Measurements from ENCODE around the gene FCN2.

FCN2 gene

DNA sequence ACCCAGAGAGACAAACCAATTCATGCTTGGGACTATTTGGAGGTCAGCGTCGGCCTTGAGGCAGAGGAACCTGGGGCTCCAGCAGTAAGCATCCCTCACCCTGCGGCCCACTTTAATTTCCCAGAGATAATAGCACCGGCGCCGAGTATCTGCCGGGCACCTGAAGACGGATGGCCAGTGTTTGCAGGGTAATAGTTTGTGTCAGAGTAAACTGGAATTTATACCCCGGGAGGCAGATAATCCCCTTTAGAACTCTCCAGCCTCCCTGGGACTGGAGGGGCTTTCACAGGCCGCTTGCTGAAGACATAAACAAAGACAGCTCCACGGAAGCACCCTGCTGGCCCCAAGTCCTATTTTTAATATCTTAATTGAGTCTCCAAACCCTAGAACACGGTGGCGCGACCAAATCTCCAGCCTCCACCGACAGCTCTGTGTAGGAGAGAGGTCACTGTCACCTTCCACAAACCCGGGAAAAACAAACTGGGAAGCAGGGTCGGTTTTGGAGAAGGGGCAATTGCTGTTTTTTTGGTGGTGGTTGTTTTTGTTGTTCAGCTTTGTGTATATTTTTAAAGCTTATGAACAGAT lies 54.5 kb downstream of the FCN2 start:
- no peak for DNase-seq

DNA sequence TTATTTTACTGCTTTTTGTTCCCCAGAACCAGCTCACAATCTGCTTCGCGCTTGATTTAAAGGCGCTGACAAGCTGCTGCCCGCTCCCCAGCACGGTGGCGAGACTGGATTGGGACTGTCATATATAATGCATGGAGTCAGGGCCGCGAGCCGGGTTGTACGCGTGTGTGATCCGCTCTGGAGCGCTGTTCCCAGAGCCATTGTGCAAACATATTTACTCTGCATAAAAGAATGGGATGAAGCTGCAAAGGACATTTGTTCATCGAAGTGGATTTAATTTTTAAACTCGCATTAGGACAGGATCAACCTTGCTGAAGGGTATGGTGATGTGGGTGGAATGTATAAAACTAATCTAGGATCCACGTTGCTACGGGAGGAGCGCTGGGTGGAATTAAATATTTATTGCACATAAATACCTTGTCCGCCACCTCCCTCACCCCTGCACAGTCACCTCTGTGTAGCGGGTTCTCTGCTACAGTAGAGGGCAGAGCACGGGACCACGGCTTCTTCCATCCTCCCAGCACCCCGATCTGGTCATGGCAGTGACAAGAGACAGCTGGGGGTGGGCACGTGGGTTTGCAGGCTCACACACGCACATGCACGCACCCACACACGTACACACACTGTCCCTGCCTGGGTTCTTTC lies 55.2 kb downstream of the FCN2 start:
- DNase-seq, result no peak

DNA sequence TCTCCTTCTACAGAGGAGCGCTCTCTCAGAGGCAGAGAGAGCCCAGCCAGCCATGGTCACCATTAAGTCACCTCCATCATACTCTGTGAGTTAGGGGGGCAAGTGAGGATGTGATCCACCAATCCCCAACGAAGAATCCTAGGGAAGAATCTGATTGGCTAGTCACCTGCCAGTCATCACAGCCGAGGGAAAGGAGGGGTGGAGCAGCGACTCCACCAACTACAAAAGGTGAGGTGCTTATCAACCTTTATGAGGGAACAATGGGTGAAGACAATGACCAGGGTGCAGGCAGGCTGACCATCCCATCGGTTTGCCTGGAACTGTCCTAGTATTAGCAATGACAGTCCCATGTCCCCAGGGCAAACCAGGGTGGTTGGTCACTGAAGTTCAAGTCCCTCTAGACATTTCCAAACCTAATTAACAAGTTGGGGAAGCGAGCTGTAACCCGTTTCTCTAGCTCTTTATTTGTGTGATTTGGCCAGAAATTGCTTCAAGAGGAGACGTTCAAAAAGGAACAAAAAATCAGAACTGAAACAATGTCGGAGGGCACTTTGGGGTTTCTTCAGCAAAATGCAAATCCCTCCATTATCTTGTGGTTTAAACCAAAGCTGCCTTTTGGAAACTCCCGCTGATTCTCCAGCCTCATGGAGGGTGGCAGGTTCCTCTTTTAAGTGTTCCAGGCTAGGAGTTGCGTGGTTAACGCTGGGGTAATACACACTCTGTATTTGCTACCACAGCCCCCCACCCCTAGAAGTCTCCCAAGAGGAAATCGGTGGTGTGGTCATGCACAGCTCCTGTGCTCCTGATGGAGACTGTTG lies 55.9 kb downstream of the FCN2 start:
- no peak for DNase-seq

Data from NCI-H1436 treated with DMSO at 0.1 percent for 48 hours (cell line).